Psoas muscle (tissue), 8 donors: ENCODE data around the gene STAT4. TPM values are rescaled to one million over a fixed set of nuclear protein-coding genes. Genes with fewer than 3 reads are reported as not detected.

ENCODE experiments used
- ATAC-seq, 4 donors: fragments of 200-7000 bp; cut with Tn5 transposase; one replicate each; pipeline ENCODE4 v1.9.1; 2020; ENCODE audit warnings: moderate library complexity in 3 of 4, mild to moderate bottlenecking in 2 of 4
- DNase-seq, 2 donors: peaks; one replicate each; pipeline ENCODE4 v3.0.0-alpha.2; 2020
- H3K27ac ChIP-seq: fragments of 200-600 bp; one replicate; pipeline ENCODE4 v1.8.0; 2022
- H3K27me3 ChIP-seq, 3 donors: fragments of 200-600 bp in 1 of 3; one replicate each; pipeline versions ENCODE4 v1.6.1 to v1.8.0; 2013 to 2022; ENCODE audit warnings: low read length in 2 of 3, mild to moderate bottlenecking in 2 of 3, moderate library complexity in 1 of 3; ENCODE audit not compliant: insufficient read depth in 3 of 3
- H3K36me3 ChIP-seq, 2 donors: fragments of 200-600 bp in 1 of 2; one replicate each; pipeline versions ENCODE4 v1.6.1 to v1.8.0; 2013 to 2022; ENCODE audit warnings: low read depth in 1 of 2, mild to moderate bottlenecking in 1 of 2, moderate library complexity in 1 of 2; ENCODE audit not compliant: insufficient read depth in 1 of 2
- H3K4me1 ChIP-seq: fragments of 200-600 bp; one replicate; pipeline ENCODE4 v1.8.0; 2022
- H3K4me3 ChIP-seq: fragments of 200-600 bp; one replicate; pipeline ENCODE4 v1.8.0; 2022; ENCODE audit warnings: mild to moderate bottlenecking
- H3K9me3 ChIP-seq: fragments of 200-600 bp; one replicate; pipeline ENCODE4 v1.8.0; 2022
- WGBS, 3 donors: extraction: QIAGEN DNeasy Blood & Tissue Kit; methylation state at CpG; one replicate each; pipeline versions ENCODE4 v1.1.6 to v1.1.7; 2013; 5-methylcytosine and 5-hydroxymethylcytosine counted together
- intact Hi-C, 2 donors: fragments of 100-400 bp; cut with DNase I; formaldehyde crosslinking; loops; one replicate each; pipeline versions ENCODE4 v1.11.0 to v1.14.2; 2022
- polyA plus RNA-seq, 3 donors: library from polyadenylated mRNA; stranded (reverse); fragments of 200-250 nt; gene quantifications; one replicate each; pipeline ENCODE4 v1.2.3, GENCODE V29; 2013
- total RNA-seq, 4 donors: library from RNA; stranded (reverse); fragmentation: NEBNext Ultra II Directional in 2 of 4; extraction: Animal tissue kit (Norgen Biotek cat#: 25700) in 2 of 4; gene quantifications; one replicate each; pipeline versions ENCODE4 v1.2.1 to v1.2.4, GENCODE V29; 2021 to 2023
- TF ChIP-seq, protein P1 (sequence below): fragments of 200-600 bp; IDR thresholded peaks from one replicate; pipeline ENCODE4 v1.8.0; 2022; ENCODE audit warnings: antibody characterized with exemption
- donor health status: healthy with polysubstance abuse.
- donor health status: DM: no; HTN: no; CAD: no; lungs with moderate emphysema.
- donor health status: Bipolar disorder and iron deficiency.
- donor health status: healthy.
- donor health status: DM: yes; HTN: yes; CAD: no.
- donor health status: DM: no; HTN: no; CAD: no.
- donor health status: DM: no; HTN: no; CAD: no.
- donor health status: DM: yes; HTN: yes; CAD: no.

Gene STAT4
- total and polyA plus RNA-seq, 7 donors, result 0.19 to 0.56 (median 0.30) TPM

DNA sequence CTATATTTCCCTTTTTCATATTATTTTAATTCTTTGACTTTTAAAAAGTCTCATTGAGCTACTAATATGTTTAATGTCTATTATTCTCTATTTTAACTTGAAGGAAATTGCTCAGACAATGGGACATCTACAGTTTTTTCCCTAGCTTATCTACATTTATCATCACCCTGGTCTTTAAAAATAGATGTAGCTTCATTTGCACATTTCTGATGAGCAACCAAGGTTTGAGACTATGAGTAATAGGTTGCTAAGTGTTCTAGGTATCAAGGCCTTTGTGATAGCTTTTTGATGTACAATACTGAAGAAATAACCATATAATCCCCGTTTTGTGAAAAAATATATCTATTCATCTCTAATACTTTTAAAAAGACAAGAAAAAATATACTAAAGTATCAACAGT lies 47.0 kb downstream of the STAT4 start:
- no peak overlapping the region for H3K4me3 ChIP-seq
- H3K36me3 ChIP-seq, result no peaks in the 10 kb centered on the region
- TF ChIP-seq, protein P1, sequence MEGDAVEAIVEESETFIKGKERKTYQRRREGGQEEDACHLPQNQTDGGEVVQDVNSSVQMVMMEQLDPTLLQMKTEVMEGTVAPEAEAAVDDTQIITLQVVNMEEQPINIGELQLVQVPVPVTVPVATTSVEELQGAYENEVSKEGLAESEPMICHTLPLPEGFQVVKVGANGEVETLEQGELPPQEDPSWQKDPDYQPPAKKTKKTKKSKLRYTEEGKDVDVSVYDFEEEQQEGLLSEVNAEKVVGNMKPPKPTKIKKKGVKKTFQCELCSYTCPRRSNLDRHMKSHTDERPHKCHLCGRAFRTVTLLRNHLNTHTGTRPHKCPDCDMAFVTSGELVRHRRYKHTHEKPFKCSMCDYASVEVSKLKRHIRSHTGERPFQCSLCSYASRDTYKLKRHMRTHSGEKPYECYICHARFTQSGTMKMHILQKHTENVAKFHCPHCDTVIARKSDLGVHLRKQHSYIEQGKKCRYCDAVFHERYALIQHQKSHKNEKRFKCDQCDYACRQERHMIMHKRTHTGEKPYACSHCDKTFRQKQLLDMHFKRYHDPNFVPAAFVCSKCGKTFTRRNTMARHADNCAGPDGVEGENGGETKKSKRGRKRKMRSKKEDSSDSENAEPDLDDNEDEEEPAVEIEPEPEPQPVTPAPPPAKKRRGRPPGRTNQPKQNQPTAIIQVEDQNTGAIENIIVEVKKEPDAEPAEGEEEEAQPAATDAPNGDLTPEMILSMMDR, result no peak
- H3K27ac ChIP-seq, result no peak overlapping the region
- no peak for ATAC-seq
- no peaks in the 10 kb centered on the region for H3K27me3 ChIP-seq
- 90 to 98% (median 97%) methylated on average over 1 of the region's 1 CpG for WGBS, 3 donors
- no peaks in the 10 kb centered on the region for H3K9me3 ChIP-seq
- intact Hi-C loops, result no loop called here
- DNase-seq, result no peak
- H3K4me1 ChIP-seq, result no peaks in the 10 kb centered on the region

DNA sequence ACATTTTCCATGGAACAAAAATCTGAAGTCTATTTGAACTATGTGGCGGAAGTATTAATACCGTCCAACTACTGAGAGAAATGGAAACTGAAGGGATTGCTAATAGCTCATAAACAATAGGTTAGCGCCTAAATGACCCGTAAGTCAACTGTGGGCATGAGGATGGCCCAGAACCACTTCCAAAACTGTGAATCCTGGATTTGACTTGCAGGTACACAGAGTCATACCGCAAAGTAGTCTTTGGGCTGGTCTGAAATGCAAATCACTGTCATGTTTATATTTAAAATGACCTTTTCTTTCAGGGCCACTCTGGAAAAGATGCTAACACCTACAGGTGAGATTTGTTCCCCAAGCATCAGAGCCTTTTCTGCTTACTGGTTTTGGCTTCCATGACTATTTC lies 50.6 kb downstream of the STAT4 start:
- TF ChIP-seq, protein P1, result no peak
- Histone ChIP-seq H3K4me1 (no peaks in the 10 kb centered on the region), H3K9me3 (no peaks in the 10 kb centered on the region), H3K36me3 (no peaks in the 10 kb centered on the region), H3K27ac (no peak overlapping the region), H3K4me3 (no peak overlapping the region), H3K27me3 (no peaks in the 10 kb centered on the region)
- 93 to 98% (median 93%) methylated on average over 5 of the region's 5 CpGs for WGBS, 3 donors
- ATAC-seq (no peak), DNase-seq (no peak)
- intact Hi-C loops, result no loop called here

DNA sequence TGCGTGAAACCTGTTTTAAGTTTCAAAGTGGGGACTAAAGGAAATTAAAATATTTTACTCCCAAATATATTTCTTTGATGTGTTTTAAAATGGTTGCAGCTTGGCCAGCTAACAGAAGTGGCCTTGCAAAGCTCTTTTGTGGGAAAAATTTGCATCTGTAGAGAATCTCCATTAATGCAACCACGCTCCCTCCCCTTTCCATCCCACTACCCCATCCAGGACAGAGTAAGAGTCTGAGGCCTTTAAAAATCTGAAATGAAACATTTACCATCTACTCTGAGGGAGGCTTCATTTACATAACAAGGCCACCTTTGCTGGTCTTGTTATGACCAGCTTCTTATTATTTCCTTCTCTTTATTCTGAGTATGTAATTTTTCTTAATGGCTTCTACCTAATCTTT lies 63.5 kb downstream of the STAT4 start:
- WGBS, 3 donors, result 91 to 98% (median 97%) methylated on average over 2 of the region's 2 CpGs
- intact Hi-C loops, result no loop called here
- Histone ChIP-seq H3K9me3 (no peaks in the 10 kb centered on the region), H3K4me3 (no peak overlapping the region), H3K27me3 (no peaks in the 10 kb centered on the region), H3K4me1 (no peaks in the 10 kb centered on the region), H3K27ac (no peak overlapping the region), H3K36me3 (no peaks in the 10 kb centered on the region)
- DNase-seq (no peak), ATAC-seq (no peak)
- TF ChIP-seq, protein P1, result no peak

DNA sequence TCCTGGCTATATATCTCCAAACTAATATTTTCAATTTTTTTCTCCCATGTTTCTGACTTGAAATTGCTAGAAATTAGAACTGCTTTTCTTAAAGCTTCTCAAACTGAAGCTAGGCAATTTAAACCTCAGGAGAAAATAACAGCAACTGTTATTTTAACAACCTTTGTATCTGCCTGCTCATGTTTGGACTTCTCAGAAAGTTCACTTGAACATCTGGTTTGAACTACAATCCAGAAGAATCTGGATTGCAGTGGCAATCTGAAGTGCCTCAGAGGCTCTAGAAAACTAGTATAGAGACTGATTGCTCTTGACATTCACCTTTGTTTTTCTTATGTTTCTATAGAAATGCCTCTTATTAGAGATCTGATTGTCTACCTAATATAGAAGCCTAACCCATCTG lies 64.1 kb downstream of the STAT4 start:
- intact Hi-C loops, result no loop called here
- no peaks in the 10 kb centered on the region for H3K4me1 ChIP-seq
- H3K27me3 ChIP-seq, result no peaks in the 10 kb centered on the region
- DNase-seq (no peak), ATAC-seq (no peak)
- no peak overlapping the region for H3K27ac ChIP-seq
- H3K36me3 ChIP-seq, result no peaks in the 10 kb centered on the region
- no peaks in the 10 kb centered on the region for H3K9me3 ChIP-seq
- H3K4me3 ChIP-seq, result no peak overlapping the region
- TF ChIP-seq, protein P1, result no peak

DNA sequence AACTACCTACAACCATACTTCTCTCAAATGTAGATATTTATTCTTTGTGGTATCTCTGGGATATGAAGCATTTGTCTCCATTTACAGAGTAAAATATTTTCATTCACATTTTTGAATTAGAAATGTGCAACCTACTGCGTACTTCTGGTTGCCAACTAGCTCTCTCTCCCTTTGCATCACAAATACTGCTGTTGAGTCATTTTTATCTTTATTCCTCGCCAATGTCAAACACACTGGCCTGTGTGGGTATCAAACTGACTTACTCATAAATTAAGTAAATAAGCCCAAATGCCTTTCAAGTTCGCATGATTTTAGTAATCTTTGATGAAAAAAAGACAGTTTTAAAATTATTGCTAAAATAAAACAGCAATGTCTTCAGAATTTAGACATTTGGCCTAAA lies 67.3 kb downstream of the STAT4 start:
- no peaks in the 10 kb centered on the region for H3K27me3 ChIP-seq
- no peak overlapping the region for H3K4me3 ChIP-seq
- WGBS, 3 donors, result 95 to 98% (median 95%) methylated on average over 3 of the region's 3 CpGs
- no peak overlapping the region for H3K27ac ChIP-seq
- intact Hi-C loops, result no loop called here
- TF ChIP-seq, protein P1, result no peak
- no peaks in the 10 kb centered on the region for H3K9me3 ChIP-seq
- H3K36me3 ChIP-seq, result no peaks in the 10 kb centered on the region
- DNase-seq, result no peak
- no peaks in the 10 kb centered on the region for H3K4me1 ChIP-seq
- ATAC-seq, result no peak
